NCI-H2081 treated with DMSO at 0.1 percent for 48 hours (cell line): ENCODE data around the gene ZFYVE27.
"Not testable (repeated sequence)": the region's sequence is repeated elsewhere in the genome, so short reads cannot be mapped to it uniquely, and the experiment has no call there.

Experiments
- DNase-seq: peaks from one replicate; lab custom pipeline; 2025; lab: John Stamatoyannopoulos, UW

The ZFYVE27 gene

GRCh38 chr10:97736902-97737769 lies at the start of gene ZFYVE27:
Gene ZFYVE27, plus strand, starts transcription at chr10:97737128. Its CDS starts 1,350 bp downstream, at chr10:97738478.
- DNase-seq = peak; percentile 62

DNA sequence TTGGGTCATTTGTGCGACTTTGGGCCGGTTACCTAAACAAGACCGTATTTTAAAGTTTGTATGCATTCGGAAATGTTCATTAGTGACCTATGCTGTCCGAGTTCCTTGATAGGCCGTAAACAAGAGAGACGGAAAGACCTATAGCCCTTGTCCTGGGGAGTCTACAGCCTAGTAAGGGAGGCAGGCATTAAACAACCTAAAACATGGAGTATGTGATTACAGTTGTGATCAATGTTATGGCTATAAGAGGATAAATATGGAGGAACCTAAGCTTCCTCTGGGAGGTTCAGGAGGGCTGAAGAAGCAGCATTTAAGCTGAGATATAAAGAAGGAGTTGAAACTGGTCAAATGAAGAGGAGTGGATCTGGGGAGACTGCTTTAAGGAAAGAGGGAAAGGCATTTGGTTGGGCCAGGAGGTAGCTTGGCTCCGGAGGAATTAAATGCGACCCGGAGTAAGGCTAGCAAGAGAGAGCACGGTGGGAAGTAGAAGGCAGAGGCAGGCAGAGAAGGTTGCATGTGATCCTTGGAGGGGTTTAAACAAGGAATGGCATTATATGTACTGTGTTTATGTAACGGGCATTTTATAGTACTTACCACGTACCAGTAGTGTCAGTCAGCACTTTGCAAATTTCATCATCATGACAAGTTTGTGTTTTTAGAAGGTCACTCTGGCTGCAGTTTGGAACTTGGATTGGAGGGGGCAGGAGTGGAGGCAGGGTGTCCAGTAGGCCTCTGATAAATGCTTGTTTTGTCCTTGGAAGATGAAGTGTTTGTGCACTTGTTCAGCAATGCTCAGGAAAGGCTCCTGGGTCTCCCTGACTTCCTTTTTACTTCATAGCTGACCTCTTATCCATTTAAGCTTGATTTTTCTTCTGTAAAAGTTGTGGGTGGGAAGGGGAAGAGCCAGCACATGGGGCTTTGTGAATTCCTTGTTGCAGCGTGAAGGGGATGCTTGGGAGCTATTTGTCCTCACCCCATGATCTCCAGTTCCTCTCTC lies 48.8 kb upstream of the ZFYVE27 start:
- DNase-seq = no peak

DNA sequence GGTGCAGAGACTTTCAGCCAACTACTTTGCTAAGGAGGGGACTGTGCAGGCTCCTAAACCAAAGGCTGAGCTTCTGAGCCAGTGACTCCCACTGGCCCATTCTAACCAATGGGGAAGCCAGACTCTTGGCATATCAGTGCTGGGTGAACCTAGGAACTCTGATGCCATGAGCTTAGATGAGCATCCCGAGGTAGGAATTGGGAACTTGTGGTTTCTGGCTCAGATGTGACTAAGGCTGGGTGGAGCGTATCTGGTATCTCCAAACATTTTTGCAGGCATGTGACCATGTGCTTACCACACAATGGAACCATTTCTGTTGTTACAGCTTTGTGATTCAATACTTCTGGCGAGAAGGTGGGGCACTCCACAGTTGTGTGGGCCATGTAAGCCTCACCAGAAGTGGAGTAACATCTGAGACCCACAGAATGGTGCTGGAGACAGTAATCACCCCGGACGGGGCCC lies 47.3 kb upstream of the ZFYVE27 start:
- DNase-seq = no peak

DNA sequence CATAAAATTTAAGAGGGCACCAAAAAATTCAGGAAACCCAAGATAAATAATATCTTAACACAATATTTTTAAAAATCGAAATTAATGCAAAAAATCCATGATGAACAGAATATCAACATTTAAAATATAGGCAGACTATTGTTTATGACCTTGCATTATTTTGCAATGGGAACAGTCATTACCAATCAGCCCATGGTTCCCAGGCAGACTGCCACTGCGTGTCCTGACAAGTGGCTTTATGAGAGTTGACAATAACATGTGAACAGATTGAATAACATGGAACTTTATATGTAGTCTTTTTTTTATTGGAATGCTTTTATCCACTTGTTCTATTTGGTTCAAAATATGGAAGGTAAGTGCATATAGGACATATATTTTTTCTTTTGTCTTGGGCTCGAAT lies 46.8 kb upstream of the ZFYVE27 start:
- DNase-seq = no peak

- not testable (repeated sequence) for DNase-seq
Observed at GRCh38 chr10:97698072-97698655, 38.8 kb upstream of the ZFYVE27 start.

GRCh38 chr10:97701438-97702069 lies 35.4 kb upstream of the ZFYVE27 start:
- no peak for DNase-seq

- no peak for DNase-seq
Observed at GRCh38 chr10:97703398-97704067, 33.4 kb upstream of the ZFYVE27 start.

GRCh38 chr10:97704341-97704740 lies 32.6 kb upstream of the ZFYVE27 start:
- no peak for DNase-seq

- no peak for DNase-seq
Observed at GRCh38 chr10:97705006-97705670, 31.8 kb upstream of the ZFYVE27 start.

DNA sequence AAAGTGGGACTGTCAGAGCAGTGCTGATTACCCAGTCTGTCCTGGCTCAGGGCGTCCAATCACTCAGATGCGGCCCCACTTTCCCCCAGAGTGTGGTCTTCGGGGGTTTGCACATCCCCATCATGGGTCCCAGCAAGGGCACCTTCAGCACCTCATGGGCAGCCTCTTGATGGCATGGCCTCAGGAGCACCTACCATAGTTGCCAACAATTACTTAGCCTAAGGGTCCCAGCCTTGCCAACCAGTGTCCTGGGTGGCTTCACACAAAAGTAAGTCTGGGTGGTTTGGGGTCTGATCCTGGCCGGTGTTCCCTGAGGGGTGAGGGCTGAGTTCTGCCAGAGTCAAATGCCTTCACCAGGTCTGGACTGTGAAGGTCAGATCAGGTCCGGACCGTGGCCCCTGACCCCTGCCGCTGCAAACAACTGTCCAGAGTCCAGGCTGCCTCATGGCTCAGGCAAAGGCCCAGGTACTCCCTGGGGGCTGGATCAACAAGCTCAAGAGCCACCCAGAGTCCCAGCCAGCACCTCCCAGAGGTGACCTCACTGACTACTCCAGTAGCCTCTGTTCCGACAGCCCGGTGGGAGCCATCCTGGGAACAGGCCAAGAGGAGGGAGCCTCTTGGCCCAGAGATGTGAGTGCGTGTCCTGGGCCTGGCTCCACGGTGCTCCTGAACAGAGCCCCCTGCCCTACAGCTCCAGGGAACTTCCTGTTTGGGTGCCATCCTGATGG lies 29.6 kb upstream of the ZFYVE27 start:
- no peak for DNase-seq

DNA sequence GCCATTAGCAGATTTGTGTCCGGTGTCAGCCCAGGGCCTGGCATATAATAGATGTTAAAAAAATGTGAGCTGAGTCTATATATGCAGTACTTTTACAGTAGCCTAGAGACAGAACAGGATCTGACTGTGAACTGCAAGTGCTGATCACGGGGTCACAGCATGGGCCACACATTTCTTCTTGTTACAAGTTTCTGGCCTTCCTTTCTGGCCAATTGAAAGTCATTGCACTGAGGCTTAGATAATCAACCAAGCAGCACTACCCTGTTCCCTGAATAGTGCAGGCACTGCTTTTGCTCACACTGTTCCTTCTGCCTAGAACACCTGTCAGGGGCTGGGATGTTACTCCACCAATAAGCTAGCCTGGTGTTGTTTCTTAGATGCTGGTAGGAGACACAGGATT lies 28.8 kb upstream of the ZFYVE27 start:
- no peak for DNase-seq

DNA sequence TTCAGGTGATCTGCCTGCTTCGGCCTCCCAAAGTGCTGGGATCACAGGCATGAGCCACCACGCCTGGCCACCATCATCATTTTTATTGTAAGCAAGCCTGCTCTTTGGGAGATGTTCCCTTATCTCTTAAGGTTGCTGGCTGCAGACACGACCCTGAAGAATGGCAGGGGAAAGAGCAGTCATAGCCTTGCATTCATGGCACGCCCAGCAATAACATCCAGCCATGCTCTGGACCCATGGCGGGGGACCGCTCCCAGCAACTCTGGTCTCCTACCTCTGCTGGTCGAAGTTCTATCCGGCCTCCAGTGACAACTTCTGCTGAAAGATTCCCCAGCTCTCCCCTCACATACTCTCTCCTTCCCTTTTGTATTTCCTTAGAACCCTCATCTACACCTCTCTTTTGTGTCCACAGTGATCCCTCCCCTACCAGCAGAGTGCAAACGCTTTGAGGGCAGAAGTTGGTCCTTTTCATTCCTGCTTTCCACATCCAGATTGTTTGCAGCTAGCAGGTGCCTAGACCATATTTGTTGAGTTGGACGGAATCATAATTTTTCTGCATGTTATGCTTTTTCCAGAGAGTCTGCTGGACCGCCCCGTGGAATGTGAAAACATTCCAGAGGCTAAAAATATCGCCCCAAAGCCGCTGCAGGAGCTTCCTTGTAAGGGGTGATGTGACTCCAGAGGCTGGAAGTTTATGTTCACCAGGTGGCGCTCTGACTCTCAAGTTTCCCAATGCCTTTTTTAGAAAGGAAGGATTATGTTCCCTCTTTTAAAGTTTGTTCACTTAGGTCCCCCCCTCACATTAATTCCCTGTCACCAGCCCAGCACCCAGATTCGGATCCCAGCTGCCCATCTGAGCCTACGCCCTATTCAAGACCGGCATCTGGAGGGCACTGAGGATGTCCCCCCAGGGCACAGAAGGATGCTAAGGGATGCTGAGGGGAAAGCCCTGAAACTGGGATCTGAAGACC lies 27.7 kb upstream of the ZFYVE27 start:
- DNase-seq = no peak

DNA sequence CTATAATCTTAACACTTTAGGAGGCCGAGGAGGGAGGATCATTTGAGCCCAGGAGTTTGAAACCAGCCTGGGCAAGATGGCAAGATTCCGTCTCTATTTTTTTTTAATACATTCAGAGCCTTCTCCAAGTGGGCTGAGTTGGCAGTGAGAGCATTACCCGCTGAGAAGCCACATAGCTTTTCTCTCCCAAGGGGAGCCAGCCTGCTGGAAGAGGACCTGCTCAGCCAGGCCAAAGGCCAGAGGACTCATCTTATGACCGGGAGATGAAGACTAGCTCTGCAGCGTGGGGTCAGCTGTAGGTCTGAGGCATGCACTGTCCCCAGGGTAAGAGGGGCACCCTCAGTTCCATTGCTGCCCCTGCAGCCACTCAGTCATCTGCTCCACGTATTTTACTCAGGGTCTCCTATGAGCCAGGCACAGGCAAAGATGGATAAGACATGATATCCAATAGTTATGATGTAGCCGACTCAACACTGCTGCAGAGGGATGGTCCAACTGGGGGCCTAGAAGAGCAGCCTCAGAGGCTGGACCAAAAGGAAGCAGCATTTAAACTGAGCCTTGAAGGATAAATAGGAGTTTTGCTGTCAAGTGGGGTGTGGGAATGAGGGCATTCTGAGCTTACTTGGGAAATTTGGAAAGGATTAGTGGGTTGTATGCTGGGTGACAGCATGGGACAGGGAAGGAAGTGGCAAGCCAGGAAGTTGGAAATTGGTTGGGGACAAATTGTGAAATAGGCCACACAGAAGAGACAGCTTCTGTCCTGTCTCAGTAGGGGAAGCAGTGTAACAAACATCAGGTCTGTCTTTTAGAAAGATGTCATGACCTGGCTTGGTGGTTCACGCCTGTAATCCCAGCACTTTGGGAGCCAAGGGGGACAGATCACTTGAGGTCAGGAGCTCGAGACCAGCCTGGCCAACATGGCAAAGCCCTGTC lies 25.0 kb upstream of the ZFYVE27 start:
- DNase-seq = no peak

DNA sequence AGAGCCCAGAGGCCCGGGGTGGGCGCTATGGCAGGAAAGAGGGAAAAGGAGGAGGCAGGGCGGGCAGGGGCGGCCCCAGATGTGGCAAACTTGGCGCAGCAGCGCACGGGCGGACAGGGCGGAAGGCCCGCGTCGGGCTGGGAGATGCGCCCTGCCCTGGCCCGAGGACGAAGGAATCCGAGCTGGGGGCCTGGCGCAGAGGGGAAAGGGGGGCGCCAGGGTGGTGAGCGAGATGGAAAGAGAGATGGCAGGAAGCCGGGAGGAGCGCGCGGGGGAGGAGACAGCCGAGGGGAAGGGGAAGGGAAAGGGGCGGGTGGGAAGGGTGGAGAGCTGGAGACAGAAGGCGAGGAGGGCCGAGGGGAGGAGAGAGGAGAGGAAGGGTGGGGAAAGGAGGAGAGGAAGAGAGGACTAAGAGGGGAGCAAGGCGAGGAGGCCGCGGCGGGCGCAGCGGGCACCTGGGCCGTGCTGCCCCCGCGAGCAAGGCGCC lies 23.5 kb upstream of the ZFYVE27 start, which contains the start of gene MARVELD1:
TSS of gene MARVELD1 (plus strand) at position 392 of the 487 bp plus-strand sequence. CDS start 147 bp downstream, outside the sequence.
- no peak for DNase-seq

GRCh38 chr10:97713826-97714400 lies 23.0 kb upstream of the ZFYVE27 start:
- no peak for DNase-seq

DNA sequence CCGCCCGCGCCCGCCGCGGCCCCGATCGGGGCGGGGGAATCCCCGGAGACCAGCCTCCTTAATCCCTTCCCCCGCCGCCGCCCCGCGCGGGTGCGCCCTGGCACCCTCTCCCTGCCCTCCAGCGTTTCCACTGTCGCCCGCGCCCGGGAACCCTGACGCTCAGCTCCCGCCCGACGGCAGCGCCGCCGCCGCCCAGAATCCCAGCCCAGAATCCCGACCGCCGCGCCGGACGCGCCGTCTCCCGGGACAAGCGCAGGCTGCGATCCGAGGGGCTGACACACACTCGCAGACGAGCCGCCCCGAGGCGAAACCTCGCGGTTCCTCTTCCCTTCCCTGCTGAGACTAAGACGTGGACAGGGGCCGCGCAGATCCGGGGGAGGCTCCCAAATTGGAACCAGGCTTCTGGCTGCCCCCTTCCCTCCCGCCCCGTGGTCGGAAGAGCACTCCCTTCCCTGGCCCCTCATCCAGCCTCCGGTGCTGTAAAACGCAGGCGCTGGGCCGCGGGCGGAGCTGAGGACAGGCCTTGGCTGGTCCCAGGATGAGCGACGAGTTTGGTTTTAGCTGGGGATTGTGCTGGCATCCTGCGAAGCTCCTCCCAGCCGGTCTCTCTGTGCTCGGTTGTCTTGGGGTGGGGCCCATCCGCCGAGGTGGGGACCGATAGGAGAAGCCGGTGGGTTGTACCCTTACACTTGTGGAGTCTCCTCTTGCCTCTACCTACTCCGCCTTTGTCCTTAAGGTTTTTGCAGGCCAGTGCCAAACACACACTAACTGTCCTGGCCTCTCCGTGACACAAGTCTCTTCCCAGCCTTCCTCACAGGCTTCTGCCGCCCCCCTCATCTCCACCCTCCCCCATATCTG lies 22.3 kb upstream of the ZFYVE27 start:
- no peak for DNase-seq
